SH-SY5Y (cell line): ENCODE results near the gene AOPEP.

Experiments
- GATA2 ChIP-seq: IDR thresholded peaks from 2 replicates; pipeline ENCODE4 v1.6.1; 2011; ENCODE audit warnings: mild to moderate bottlenecking, low read depth, low read length
- GATA3 ChIP-seq: IDR thresholded peaks from 2 replicates; pipeline ENCODE4 v1.6.1; 2011; ENCODE audit warnings: low read depth, mild to moderate bottlenecking, low read length, moderate library complexity

GRCh38 chr9:94840738-94841137 is 114.2 kb downstream of the AOPEP start:
- TF ChIP-seq GATA3, result no peak
- no peak for TF ChIP-seq GATA2
